Stimulated activated CD4-positive, alpha-beta T cell treated with anti-CD3 and anti-CD28 coated beads, Interleukin-1b, Interleukin-23, amount 100 ng/mL, for 24 hours (primary cell): ENCODE measurements around the gene ITGB7.
"Not testable (repeated sequence)": the region's sequence is repeated elsewhere in the genome, so short reads cannot be mapped to it uniquely, and the experiment has no call there.

Experiments used
- DNase-seq, 4 experiments: peaks; one replicate each; pipeline ENCODE4 v3.0.0-alpha.2; 2020; ENCODE audit warnings: low read depth in 4 of 4, low spot score in 1 of 4

The ITGB7 gene

DNA sequence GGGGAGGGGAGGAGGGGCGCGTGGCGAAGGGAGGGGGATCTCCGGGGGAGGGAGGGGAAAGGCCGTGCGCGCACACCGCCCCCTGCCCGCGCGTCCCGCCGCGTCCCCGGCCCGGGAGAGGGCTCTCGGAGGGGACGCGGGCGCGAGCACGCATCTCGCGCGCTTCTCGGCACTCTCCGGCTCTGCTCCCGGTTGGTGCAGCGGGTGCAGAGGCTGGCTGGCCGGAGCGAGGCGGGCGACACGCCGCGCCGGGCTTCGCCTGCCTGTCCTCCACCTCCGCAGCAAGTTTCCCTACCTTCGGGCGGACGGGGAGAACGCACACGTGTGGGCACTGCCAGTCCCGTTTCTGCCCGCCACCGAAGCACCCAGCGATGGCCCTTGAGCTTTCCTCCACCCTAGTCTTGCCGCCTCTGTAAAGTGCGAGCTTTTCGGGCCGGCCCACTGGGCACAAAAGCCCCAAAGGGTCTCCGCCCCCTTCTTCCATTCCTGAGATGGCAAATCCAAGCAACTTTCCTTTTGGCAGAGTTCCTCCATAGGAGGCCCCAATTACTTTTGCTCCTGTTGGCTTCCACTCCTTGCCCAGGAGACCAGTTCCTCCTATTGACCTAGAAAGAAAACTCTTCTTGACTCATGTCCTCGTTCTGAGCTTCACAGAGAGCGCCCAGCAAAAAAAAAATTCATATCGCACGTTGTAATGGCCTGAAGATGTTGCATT lies 26.0 kb downstream of the ITGB7 start:
- peak; percentile 45 to 72 (median 60) for DNase-seq

DNA sequence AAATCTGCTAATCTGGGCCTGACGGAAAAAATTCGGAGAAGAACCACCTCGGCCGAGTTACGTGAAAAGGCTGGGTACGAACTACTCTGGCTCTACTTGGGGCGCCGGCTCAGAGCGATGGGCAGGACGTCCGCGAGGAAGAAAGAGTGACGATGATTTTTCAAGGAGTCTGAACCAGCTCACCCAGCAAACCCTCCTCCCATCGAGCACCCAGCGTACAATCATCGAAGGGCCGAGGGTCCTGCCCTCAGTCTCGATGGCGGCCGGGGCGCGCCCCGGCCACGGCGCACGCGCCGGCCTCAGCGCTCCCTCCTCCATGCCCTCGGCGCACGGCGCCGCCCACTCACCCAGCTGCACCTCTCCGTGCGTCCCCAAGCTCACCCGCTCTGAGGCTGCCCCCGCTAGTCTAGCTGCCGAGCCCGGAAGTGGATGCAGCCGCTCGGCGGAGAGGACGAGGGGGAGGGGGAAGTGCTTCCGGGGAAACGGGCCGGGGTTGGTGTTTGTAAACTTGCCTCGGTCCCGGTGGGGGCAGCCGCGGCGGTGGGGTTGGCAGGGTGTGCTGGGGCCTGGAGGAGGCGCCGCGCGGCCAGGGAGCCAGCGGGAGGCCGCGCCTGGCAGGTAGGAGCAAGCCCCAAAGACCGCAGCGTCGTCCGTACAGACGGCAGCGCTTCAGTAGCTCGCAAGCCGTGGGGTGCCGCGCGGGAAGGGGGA lies 26.7 kb downstream of the ITGB7 start, which contains the start of the genes CSAD and ZNF740:
TSS of gene CSAD (minus strand) at position 706 of the 711 bp plus-strand sequence. CDS start 7,455 bp downstream, outside the sequence.
TSS of gene ZNF740 (plus strand) at position 503 of the 711 bp plus-strand sequence. CDS start 1,262 bp downstream, outside the sequence.
- DNase-seq = peak; percentile 94 to 99 (median 96)

DNA sequence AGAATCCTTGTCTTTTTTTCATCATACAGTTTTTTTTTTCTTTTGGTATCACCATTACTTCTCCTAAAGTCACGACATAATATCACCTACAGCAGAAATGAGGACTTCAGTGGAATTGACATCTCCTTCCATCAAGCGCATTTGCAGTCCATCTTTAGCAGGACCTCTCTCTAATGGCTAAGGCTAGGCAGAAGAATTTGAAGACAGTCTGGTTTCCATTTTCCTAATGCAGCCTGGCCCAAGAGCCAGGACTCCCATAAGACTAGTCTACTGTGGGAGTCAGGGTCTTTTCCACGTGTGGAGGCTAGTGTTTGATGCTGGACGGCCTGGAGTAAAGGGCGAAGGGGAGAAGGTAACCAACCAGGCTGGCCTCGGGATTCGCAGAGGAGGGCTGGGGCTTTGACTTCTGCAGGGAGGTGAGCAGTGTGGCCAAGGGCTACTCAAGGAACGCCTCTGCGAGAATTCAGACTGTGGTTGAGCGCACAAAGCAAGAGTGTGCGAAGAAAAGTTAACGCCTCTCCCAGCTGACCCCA lies 27.3 kb downstream of the ITGB7 start:
- no peak for DNase-seq

DNA sequence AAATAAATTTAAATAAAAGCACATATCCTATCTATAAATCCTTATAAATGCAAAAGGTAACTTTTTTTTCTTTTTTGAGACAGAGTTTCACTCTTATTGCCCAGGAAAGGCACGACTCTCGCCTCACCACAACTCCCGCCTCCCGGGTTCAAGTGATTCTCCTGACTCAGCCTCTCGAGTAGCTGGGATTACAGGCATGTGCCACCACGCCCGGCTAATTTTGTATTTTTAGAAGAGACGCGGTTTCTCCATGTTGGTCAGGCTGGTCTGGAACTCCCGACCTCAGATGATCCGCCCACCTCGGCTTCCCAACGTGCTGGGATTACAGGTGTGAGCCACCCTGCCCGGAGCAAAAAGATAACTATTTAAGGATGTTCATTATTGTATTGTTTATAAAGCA lies 28.2 kb downstream of the ITGB7 start:
- not testable (repeated sequence) for DNase-seq

DNA sequence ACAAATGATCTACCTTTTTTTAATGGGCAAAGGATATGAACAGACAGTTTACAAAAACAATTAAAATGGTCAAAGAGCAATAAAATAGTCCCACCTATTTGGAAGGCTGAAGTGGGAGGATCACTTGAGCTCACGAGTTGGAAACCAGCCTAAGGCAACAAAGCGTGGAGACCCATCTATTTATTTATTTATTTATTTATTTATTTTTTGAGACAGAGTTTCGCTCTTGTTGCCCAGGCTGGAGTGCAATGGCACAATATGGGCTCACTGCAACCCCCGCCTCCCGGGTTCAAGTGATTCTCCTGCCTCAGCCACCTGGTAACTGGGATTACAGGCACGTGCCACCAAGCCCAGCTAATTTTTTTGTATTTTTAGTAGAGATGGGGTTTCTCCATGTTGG lies 29.6 kb downstream of the ITGB7 start:
- not testable (repeated sequence) for DNase-seq

DNA sequence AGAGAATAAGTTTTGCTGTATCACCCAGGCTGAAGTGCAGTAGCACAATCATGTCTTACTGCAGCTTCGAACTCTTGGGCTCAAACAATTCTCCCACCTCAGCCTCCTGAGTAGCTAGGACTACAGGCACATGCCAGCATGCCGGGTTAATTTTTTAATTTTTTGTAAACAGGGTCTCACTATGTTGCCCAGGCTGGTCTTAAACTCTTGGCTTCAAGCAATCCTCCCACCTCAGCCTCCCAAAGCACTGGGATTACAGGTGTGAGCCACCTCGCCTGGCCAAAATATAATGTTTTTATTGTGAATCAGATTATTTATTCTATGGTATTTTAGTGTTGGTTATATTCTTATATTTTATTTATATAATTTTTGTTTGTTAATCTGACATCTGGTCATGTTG lies 30.3 kb downstream of the ITGB7 start:
- DNase-seq = no peak

DNA sequence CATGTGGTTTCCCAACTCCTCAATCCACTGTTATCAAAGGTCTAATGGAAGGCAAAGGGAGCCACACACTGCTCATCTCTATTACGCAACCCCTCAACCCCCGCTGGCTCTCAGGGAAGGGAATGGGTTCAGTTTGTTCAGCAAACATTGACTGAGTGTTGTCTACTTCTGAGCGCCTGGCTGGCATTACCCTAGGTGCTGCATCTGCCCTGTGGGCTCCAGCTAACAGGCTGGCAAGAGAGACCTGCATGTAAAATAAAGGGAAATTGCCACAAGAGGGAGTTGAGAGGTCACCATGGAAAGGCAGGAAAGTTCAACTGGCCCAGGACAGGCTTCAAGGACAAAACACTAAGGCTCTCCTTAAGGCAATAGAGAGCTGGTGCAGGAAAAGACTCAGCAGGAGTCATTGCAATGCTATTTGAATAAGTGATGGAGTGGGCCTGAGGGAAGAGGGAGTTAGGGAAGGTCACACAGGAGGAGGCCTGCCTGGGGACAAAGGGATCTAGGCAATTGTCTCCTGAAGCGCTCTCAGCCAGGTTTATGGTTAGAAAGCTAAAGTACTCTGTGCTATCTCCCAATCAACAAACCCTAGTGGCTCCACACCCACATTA lies 32.1 kb downstream of the ITGB7 start:
- no peak for DNase-seq

DNA sequence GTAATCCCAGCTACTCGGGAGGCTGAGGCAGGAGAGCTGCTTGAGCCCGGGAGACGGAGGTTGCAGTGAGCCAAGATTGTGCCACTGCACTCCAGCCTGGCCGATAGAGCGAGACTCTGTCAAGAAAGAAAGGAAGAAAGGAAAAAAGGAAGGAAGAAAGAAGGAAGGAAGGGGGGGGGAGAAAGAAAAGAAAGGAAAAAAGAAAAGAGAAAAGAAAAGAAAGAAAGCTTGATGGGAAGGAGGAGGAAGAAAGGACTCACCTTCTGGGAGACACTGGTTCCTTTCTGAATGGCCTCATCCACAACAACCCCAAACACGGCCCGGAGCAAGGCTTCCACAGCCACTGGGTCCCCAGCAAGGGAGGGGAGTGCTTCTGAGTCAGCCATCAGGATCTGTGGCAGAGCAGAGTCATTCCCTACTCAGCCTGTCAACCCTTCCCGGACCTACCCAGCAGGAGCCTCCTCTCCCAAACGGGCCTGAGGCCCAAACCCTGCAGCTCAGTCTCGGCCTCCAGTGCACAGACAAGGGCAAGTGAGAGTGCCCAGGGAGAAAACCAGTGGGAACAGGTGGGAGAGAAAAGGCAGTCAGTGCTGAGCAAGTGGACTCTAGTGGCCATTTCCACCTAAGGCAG lies 33.9 kb downstream of the ITGB7 start:
- no peak for DNase-seq

DNA sequence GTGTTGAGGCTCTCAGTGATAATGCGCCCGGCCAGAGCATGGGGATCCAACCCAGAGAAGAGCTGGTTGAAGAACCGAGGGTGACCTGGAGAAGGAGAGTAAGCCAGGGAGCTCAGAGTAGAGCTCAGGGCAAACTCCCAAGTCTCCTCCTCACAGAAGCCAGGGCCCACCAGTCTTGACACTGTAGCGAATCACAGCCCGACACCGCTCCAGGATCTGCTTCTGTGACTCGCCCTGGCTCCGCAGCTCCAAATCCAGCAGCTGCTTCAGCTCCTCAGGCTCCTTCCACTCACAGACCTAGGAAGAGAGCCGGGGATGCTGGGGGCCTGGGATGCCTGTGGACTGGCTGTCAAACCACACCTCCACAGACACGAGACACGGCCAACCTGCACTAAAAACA lies 34.7 kb downstream of the ITGB7 start:
- DNase-seq = no peak

DNA sequence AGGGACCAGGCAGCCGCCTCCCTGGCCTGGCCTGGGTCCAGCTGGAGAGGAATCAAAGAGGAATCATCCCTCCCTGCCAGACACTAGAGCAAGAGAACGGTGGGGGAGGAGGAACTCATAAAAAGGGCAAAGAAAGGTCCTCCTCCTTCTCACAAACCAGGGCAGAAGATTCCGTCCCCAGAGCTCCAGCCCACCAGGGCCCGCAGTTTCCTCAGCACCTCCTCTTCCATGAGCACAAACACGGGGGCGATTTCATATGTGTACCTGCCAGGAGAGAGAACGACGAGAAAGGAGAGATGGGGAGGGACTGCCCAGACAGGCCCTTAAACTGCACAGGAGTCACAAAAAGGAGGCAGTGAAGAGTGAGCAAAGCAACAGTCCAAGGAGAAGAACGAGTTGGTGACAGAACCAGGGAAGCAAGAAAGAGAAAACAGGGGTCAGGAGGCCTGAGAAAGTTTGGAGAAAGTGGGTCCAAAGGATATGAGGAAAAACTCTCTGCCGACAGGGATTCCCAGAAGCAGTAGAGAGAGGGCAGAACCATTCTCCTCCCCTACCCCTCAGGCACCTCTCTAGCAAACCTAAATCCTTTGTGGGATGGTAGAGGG lies 35.2 kb downstream of the ITGB7 start:
- no peak for DNase-seq

DNA sequence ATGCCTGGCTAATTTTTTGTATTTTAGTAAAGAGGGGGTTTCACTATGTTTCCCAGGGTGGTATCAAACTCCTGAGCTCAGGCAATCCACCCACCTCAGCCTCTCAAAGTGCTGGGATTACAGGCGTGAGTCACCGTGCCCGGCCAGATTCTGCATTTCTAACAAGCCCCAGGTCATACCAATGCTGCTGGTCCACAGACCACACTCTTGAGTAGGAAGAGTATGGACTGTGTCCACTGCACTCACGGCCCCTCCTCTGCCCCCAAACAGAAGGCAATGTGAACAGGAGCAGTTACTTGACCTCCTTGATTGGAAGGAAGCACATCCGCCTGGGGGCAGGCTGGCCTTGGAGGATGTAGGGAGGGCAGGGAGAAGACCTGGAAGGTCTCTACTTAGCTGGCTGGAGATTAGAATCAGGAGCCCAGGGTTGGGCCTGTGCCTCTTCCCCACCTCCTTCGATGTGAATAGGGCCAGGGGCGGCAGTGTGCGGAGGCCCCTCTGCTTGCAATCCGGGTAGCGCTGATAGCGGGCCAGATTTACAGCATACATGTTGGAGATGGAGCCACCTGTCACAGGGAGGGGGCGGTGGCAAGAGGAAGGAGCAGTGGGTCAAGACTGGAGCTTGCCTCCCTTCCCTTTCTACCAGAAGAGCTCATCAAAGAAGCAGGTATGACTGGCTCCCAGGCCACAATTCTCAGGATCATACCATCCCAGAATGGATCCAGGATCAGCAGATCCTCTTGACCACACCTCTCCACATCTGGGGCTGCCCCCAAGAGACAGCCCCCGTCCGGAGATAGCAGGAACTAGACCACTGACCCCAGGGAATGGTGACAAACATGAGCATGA lies 36.0 kb downstream of the ITGB7 start:
- no peak for DNase-seq

DNA sequence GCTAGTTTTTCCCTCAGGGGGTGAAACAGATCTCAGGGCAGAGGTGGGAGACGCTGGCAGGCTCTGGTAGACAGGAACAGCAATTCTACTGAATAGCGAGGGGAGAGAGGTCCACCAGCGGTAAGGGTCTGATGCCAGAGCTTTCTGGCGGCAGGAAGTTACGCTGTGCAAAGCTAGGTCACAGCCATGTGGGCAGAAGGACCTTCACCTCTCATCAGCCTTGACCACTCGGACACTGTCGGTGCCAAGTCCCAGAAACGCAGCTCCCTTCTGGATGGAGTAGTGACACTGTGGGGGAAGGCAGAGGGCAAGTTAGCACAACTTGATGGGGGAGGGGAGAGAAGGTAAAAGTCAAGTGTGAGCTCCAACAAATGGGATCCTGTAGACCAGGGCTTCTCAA lies 36.8 kb downstream of the ITGB7 start:
- no peak for DNase-seq

DNA sequence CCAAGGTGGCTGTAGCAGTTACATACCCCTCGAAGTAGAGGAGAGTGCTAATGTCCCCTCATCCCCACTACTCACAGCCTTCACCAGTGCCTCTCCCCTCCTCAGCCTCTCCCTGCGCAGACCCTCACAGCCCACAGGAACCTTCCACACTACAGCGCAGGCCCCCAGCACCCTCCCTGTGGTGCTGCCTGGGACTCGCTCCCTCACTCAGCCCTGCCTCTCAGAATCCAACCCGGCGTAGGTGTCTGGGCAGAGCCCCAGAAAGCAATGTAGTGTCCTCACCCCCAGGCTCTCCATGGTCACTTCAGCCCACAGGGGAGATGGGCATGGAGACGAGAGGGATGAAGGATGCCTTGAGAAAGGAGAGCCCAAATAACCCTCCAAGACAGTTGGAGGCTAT lies 37.4 kb downstream of the ITGB7 start:
- DNase-seq = no peak

DNA sequence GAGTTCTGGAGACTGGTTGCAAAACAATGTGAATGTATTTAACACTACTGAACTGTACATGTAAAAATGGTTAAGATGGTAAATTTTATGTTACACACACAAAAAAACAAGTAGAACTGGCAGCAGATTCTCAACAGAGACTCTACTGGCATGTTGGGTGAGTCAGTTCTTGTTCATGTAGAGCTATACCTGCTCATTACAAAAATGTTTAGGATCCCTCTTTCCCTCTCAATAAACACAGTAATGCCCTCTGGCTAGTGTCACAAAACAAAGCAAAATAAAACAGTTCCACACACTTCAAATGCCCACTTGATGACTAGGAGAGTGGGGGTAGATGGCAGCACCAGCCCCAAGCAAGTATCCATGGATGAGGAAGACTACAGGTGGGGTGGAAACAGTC lies 40.2 kb downstream of the ITGB7 start:
- DNase-seq = no peak

DNA sequence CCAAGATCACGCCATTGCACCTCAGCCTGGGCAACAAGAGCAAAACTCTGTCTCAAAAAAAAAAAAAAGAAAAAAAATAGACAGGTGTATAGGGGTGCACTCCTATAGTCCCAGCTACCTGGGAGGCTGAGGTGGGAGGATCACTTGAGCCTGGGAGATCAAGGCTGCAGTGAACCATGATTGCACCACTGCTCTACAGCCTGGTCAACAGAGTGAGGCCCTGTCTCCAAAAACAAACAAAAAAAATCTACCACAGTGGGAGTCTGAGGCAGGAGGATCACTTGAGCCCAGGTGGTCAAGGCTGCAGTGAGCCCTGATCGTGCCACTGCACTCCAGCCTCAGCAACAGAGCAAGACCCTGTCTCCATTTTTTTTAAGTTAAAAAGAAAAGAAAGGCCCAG lies 44.0 kb downstream of the ITGB7 start:
- DNase-seq = not testable (repeated sequence)

DNA sequence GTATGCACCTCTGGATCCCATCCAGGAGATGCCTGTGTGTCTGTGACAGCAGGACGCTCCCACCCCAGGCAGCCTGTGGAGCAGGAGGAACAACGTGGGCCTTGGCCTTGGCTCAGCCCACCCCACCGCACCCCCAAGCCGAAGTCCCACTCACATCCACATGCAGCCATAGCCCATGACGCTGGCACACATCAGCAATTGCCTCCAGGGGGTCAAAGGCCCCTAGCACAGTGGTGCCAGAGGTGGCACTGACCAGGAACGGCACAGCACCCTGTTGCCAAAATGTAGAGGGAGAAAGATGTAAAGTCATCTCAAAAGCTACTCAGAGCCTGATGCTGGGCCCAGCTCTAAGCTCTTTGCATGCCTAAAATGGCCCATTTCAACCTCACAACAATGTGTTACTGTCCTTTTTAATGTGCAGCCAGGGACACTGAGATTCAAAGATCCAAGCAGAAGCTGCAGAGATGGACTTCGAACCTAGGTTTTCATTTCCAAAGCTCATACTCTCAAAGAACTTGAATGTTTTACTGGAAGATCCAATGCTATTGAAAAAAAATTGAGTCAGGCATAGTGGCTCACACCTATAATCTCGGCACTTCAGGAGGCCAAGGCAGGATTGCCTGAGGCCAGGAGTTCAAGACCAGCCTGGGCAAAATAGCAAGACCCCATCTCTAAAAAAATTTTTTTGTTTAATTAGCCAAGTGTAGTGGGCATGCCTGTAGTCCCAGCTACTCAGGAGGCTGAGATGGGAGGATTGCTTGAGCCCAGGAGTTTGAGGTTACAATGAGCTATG lies 45.7 kb downstream of the ITGB7 start:
- DNase-seq = no peak

DNA sequence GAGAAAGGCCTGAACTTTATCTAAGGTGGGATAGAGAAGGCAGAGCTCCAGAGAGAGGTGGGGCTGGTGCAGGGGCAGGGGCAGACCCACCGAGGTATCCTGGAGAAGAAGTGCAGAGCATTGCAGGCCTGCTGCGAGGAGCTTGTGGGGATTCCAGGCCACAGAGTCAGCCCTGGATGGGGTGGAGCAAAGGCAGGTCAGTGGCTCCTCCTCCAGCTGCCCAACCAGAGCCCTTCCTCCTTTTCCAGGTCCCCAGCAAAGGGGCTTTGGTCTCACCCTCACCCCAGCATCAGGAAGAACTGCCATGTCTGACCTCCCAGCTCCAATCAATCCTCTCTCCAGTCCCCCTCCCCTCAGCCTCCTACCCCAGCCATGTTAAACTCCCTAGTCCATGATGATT lies 46.4 kb downstream of the ITGB7 start:
- no peak for DNase-seq

DNA sequence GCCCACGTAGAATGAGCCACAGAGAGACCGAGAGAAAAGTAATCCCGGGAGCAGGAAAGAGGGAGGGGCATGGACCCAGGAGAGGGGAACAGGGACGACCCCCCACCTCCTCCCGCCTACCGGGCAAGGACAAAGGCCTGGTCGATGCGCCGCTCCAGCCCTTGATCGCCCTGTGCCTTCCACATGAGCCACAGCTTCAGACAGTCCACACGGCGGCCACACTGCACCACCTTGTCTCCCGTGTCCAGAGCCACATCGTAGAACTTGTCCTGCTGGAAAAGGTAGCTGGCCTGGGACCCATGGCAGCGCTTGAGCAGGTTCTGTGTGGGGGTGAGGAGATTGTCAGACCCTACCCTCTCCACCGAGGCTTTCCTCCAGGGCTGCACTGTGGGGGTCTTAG lies 47.1 kb downstream of the ITGB7 start:
- DNase-seq = no peak

DNA sequence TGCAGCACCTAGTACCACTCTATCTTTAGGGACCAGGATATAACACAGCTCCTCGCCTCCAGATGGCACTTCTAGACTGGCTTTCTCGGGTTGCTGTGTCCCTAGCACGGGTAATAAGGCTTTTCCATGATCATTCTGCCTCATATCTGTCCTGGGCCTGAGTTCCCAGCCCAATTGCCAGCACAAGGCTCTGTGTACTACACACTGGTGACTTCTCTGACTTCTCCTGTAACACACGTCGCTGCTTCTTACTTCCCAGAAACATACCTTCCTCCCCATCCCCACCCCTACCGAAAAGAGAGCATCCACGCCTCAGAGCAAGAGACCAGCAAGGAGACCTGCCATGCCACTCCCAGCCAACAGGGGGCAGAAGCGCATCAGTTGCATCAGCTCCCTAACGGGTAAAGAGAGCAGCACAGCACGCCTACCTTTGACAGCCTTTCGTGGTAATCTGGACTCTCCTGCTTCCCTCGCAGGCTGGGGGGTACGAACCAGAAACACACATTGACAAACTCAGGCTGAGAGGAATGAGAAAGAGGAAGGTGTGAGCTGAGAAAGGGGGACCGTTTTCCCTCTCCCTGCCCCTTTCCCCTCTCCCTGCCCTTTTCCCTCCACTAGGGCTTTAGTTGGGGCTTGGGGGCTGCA lies 47.7 kb downstream of the ITGB7 start:
- DNase-seq = peak; percentile 76 to 86 (median 82)
